Spleen (tissue), 13 donors: Measurements from ENCODE around the gene ZNF662. TPM values are rescaled to one million over a fixed set of nuclear protein-coding genes. Genes with fewer than 3 reads are reported as not detected.

Experiments used
- DNase-seq: peaks from one replicate; pipeline ENCODE4 v3.0.0-alpha.2; 2020
- H3K27ac ChIP-seq, 8 donors: fragments of 200-600 bp; sonication (generic) in 7 of 8; 1 replicate in 4 of 8; 2 replicates in 4 of 8; pipeline versions ENCODE4 v1.5.0 to v1.8.0; 2016 to 2021; ENCODE audit warnings: inconsistent platforms in 4 of 8, mild to moderate bottlenecking in 4 of 8, moderate library complexity in 1 of 8
- H3K27me3 ChIP-seq, 7 donors: fragments of 200-600 bp; sonication (generic) in 6 of 7; replicated peaks in 1 of 7; 1 replicate in 4 of 7; 2 replicates in 3 of 7; pipeline versions ENCODE4 v1.5.0 to v1.8.0; 2016 to 2021; ENCODE audit warnings: inconsistent platforms in 3 of 7, mild to moderate bottlenecking in 1 of 7
- H3K36me3 ChIP-seq, 6 donors: fragments of 200-600 bp; sonication (generic) in 5 of 6; 1 replicate in 4 of 6; 2 replicates in 2 of 6; pipeline versions ENCODE4 v1.5.0 to v1.8.0; 2016 to 2021; ENCODE audit warnings: inconsistent platforms in 2 of 6
- H3K4me1 ChIP-seq, 6 donors: fragments of 200-600 bp; sonication (generic) in 5 of 6; 1 replicate in 3 of 6; 2 replicates in 3 of 6; pipeline versions ENCODE4 v1.5.0 to v1.8.0; 2016 to 2021; ENCODE audit warnings: inconsistent platforms in 3 of 6
- H3K4me3 ChIP-seq, 8 donors: fragments of 200-600 bp; sonication (generic) in 7 of 8; 1 replicate in 4 of 8; 2 replicates in 4 of 8; pipeline versions ENCODE4 v1.5.0 to v1.8.0; 2016 to 2021; ENCODE audit warnings: inconsistent platforms in 4 of 8, mild to moderate bottlenecking in 4 of 8, moderate library complexity in 2 of 8
- H3K9me3 ChIP-seq, 8 donors: fragments of 200-600 bp; sonication (generic) in 7 of 8; 1 replicate in 4 of 8; 2 replicates in 4 of 8; pipeline versions ENCODE4 v1.5.0 to v1.8.0; 2016 to 2021; ENCODE audit warnings: inconsistent platforms in 4 of 8
- CTCF ChIP-seq, 11 experiments: fragments of 200-600 bp in 7 of 11; fragments of 450-650 bp in 4 of 11; sonication (generic) in 4 of 11; IDR thresholded peaks in 8 of 11; conservative IDR thresholded peaks in 3 of 11; 1 replicate in 7 of 11; 2 replicates in 4 of 11; pipeline versions ENCODE4 v1.4.0 to v1.8.0; 2016 to 2021; ENCODE audit warnings: antibody characterized with exemption in 11 of 11, inconsistent platforms in 4 of 11, mild to moderate bottlenecking in 1 of 11
- POLR2A ChIP-seq, 3 donors: fragments of 450-650 bp; IDR thresholded peaks; one replicate each; pipeline ENCODE4 v1.5.1; 2017; ENCODE audit warnings: antibody characterized with exemption in 3 of 3, mild to moderate bottlenecking in 1 of 3
- POLR2AphosphoS5 ChIP-seq, 3 donors: sonication (generic); formaldehyde crosslinking; IDR thresholded peaks; one replicate each; pipeline ENCODE4 v1.5.1; 2017; ENCODE audit warnings: antibody characterized with exemption in 3 of 3
- WGBS, 5 donors: extraction: QIAGEN DNeasy Blood & Tissue Kit in 3 of 5; methylation state at CpG; one replicate each; pipeline versions ENCODE4 v1.1.5 to v1.1.7; 2013 to 2018; 5-methylcytosine and 5-hydroxymethylcytosine counted together
- intact Hi-C: fragments of 100-400 bp; cut with DNase I; formaldehyde crosslinking; loops from one replicate; pipeline ENCODE4 v1.15.0; 2023; ENCODE audit warnings: low total_unique reads
- long read RNA-seq, 2 donors: transcript quantifications; one replicate each; lab custom pipeline, GENCODE V29; 2026
- polyA plus RNA-seq, 3 donors: library from polyadenylated mRNA; stranded (reverse); fragments of 200-250 nt; gene quantifications; one replicate each; pipeline ENCODE4 v1.2.1, GENCODE V29; 2013
- total RNA-seq, 7 donors: library from RNA; depleted of rRNA in 3 of 7; stranded (reverse); fragments of >200 nt in 3 of 7; fragmentation: NEBNext Ultra II Directional in 4 of 7; extraction: Animal tissue kit (Norgen Biotek cat#: 25700) in 4 of 7; gene quantifications; one replicate each; pipeline versions ENCODE4 v1.1.0 to v1.2.1, GENCODE V29; 2016 to 2021
- donor health status: healthy with polysubstance abuse.
- donor health status: DM: no; HTN: no; CAD: no; lungs with moderate emphysema.
- donor health status: DM: no; HTN: no; CAD: no.
- donor health status: Bipolar disorder and iron deficiency.
- donor health status: healthy.
- donor health status: DM: no; HTN: no; CAD: no.
- donor health status: DM: yes; HTN: yes; CAD: no.

Gene ZNF662
- total RNA-seq (10 to 100 TPM in 1 of 7 donors, 1 to 10 TPM in 6; 2.9 to 10.4 (median 5.1) TPM), polyA plus RNA-seq (1 to 10 TPM; 1.0 to 2.8 (median 2.2) TPM)
- long read RNA-seq, donor 1, partial matches to known transcripts: 0 of 2 reads
- long read RNA-seq, donor 1, other reads (novel, unspliced or antisense): 0 of 2 reads
- long read RNA-seq, donor 2: 0 reads

DNA sequence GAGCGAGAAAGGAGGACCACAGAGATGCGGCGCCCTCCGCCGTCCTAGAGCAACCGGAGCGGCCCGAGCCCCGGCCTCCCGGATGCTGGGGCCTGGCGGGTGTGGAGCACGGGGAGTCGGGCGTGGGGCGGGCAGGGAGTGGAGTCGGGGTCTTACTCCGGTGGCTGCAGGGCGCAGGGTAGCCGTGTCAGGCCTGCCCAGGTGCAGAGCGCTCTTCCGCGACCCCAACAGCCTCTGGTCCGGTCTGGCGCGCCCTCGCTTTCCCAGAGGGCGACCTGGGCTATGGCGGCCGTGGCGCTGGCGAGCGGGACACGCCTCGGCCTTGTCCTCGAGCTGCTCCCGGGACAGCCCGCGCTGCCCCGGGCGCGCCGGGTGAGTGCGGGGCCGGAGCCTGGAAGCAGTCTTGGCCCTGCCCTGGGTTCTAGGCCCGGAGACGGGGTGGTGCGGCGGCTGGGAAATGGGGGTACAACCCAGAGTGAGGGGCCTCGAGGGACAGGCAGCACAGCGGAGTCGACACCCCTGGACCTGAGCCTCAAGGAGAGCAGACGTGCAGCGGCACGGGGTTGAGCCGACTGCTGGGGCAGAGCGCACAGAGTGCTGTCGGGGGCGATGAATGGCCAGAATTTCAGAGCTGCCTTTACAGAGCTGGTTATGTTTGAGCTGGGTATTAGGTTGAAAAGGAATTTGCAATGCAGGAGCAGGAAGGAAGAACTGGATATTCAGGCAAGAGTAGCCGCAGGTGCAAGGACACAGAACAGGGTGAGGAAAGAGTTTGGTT is at the start of gene ZNF662:
TSS of gene ZNF662 (plus strand) at position 73 of the 778 bp plus-strand sequence. CDS start 1,973 bp downstream, outside the sequence.
- Histone ChIP-seq H3K36me3 (peaks cover 0 to 19% (median 4%) of the 10 kb centered on the region in 6 donors), H3K27ac (peak within 1 kb of the TSS in 5 of 8 donors; percentile 39 to 72 (median 50)), H3K4me1 (peaks cover 0 to 21% (median 12%) of the 10 kb centered on the region in 6 donors), H3K27me3 (peaks cover 0 to 47% (median 11%) of the 10 kb centered on the region in 7 donors), H3K9me3 (peaks cover 0 to 32% (median 7%) of the 10 kb centered on the region in 8 donors), H3K4me3 (peak within 1 kb of the TSS; percentile 33 to 73 (median 44))
- intact Hi-C loops: no loop called here
- no peak for TF ChIP-seq CTCF (IDR thresholded peaks at IDR 0.05 in 8 of 11, conservative IDR thresholded peaks at IDR 0.05 in 3 of 11)
- peak in 2 of 3 donors; percentile 51 to 71 for TF ChIP-seq POLR2AphosphoS5 (IDR thresholded peaks at IDR 0.05)
- DNase-seq: peak; percentile 77
- 4 to 12% (median 6%) methylated on average over 41 to 59 of the region's 59 CpGs for WGBS, 5 donors

DNA sequence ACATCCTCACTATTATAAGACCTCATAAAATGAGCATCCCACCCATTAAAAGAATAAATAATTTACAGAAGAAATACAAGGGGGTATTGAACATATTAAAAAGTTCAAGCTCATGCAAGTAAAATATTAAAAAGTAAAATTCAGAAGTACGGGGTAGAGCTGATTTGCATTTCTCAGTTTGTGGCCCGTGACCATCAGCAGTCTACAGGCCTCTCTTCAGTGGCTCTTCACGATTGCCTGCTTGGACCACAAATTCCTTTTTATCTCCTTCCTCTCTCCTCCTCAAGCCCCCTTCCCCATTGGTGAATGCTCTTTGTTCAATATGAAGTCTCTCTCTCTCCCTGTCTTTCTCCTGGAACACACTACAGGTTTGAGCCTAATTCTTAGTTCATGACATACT is 49.4 kb upstream of the ZNF662 start:
- WGBS, 5 donors: 57 to 77% (median 70%) methylated on average over 3 of the region's 3 CpGs
- H3K4me1 ChIP-seq: peaks cover 0 to 15% (median 0%) of the 10 kb centered on the region in 6 donors
- TF ChIP-seq CTCF (IDR thresholded peaks at IDR 0.05 in 8 of 11, conservative IDR thresholded peaks at IDR 0.05 in 3 of 11) (no peak), POLR2AphosphoS5 (IDR thresholded peaks at IDR 0.05) (no peak), POLR2A (IDR thresholded peaks at IDR 0.05) (no peak)

GRCh38 chr3:42864321-42864950 is 41.5 kb upstream of the ZNF662 start:
- Histone ChIP-seq H3K4me3 (no peak overlapping the region), H3K9me3 (no peaks in the 10 kb centered on the region), H3K27ac (no peak overlapping the region), H3K4me1 (no peaks in the 10 kb centered on the region), H3K36me3 (no peaks in the 10 kb centered on the region), H3K27me3 (no peaks in the 10 kb centered on the region)
- no peak for DNase-seq
- TF ChIP-seq POLR2AphosphoS5 (IDR thresholded peaks at IDR 0.05) (no peak), POLR2A (IDR thresholded peaks at IDR 0.05) (no peak), CTCF (IDR thresholded peaks at IDR 0.05 in 8 of 11, conservative IDR thresholded peaks at IDR 0.05 in 3 of 11) (no peak)
- intact Hi-C loops: no loop called here
- WGBS, 5 donors: 92 to 94% (median 93%) methylated on average over 15 of the region's 15 CpGs

More for the DNA sequence above, 49.4 kb upstream of the ZNF662 start:
- no peak overlapping the region for H3K4me3 ChIP-seq
- H3K36me3 ChIP-seq: no peaks in the 10 kb centered on the region
- H3K27me3 ChIP-seq: peaks cover 0 to 4% (median 0%) of the 10 kb centered on the region in 7 donors
- no peak overlapping the region for H3K27ac ChIP-seq
- DNase-seq: no peak
- H3K9me3 ChIP-seq: no peaks in the 10 kb centered on the region
- intact Hi-C loops: no loop called here

DNA sequence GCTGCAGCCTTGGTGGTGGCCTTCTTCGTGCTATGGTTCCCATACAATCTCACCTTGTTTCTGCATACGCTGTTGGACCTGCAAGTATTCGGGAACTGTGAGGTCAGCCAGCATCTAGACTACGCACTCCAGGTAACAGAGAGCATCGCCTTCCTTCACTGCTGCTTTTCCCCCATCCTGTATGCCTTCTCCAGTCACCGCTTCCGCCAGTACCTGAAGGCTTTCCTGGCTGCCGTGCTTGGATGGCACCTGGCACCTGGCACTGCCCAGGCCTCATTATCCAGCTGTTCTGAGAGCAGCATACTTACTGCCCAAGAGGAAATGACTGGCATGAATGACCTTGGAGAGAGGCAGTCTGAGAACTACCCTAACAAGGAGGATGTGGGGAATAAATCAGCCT is 40.7 kb upstream of the ZNF662 start:
- TF ChIP-seq CTCF (IDR thresholded peaks at IDR 0.05 in 8 of 11, conservative IDR thresholded peaks at IDR 0.05 in 3 of 11) (no peak), POLR2AphosphoS5 (IDR thresholded peaks at IDR 0.05) (no peak), POLR2A (IDR thresholded peaks at IDR 0.05) (no peak)
- Histone ChIP-seq H3K27me3 (no peaks in the 10 kb centered on the region), H3K9me3 (no peaks in the 10 kb centered on the region), H3K36me3 (no peaks in the 10 kb centered on the region), H3K27ac (no peak overlapping the region), H3K4me3 (no peak overlapping the region), H3K4me1 (no peaks in the 10 kb centered on the region)
- intact Hi-C loops: no loop called here
- WGBS, 5 donors: 86 to 96% (median 91%) methylated on average over 8 of the region's 8 CpGs
- no peak for DNase-seq
